RWPE2 (cell line): ENCODE results near the gene PDE4B.

ENCODE experiments used
- ATAC-seq: fragments of 200-7000 bp; cut with Tn5 transposase; 3 replicates; pipeline ENCODE4 v1.9.1; 2021; ENCODE audit warnings: low read depth
- DNase-seq: peaks from one replicate; pipeline ENCODE4 v3.0.0-alpha.2; 2020; ENCODE audit warnings: low spot score
- H3K27ac ChIP-seq: fragments of 450-650 bp; 2 replicates; pipeline ENCODE4 v1.5.1; 2017; ENCODE audit warnings: mild to moderate bottlenecking; ENCODE audit not compliant: poor library complexity, severe bottlenecking
- H3K27me3 ChIP-seq: fragments of 250-450 bp; sonication (Bioruptor Pico); 2 replicates; pipeline ENCODE4 v1.5.1; 2021; ENCODE audit warnings: mild to moderate bottlenecking, moderate library complexity; ENCODE audit not compliant: insufficient read depth, poor library complexity, severe bottlenecking
- H3K36me3 ChIP-seq: fragments of 250-450 bp; sonication (Bioruptor Pico); 2 replicates; pipeline ENCODE4 v1.5.1; 2020; ENCODE audit warnings: low read depth, mild to moderate bottlenecking, moderate library complexity
- H3K4me1 ChIP-seq: fragments of 250-450 bp; sonication (Bioruptor Pico); 2 replicates; pipeline ENCODE4 v1.5.1; 2021; ENCODE audit warnings: mild to moderate bottlenecking, moderate library complexity; ENCODE audit not compliant: insufficient read depth, poor library complexity, severe bottlenecking
- H3K4me3 ChIP-seq: fragments of 250-450 bp; sonication (Bioruptor Pico); 2 replicates; pipeline ENCODE4 v1.5.1; 2021; ENCODE audit warnings: mild to moderate bottlenecking, moderate library complexity; ENCODE audit not compliant: severe bottlenecking
- H3K9me3 ChIP-seq: fragments of 250-450 bp; sonication (Bioruptor Pico); 2 replicates; pipeline ENCODE4 v1.5.1; 2021; ENCODE audit warnings: mild to moderate bottlenecking, moderate library complexity; ENCODE audit not compliant: severe bottlenecking
- TF ChIP-seq, protein P1 (sequence below): fragments of 450-650 bp; IDR thresholded peaks from one replicate; pipeline ENCODE4 v1.5.1; 2017; ENCODE audit warnings: mild to moderate bottlenecking, moderate library complexity; ENCODE audit not compliant: poor library complexity, severe bottlenecking

PDE4B gene

GRCh38 chr1:66367369-66367768, 574.7 kb downstream of the PDE4B start:
- no peak for ATAC-seq
- Histone ChIP-seq H3K27me3 (no peaks in the 10 kb centered on the region), H3K27ac (no peak overlapping the region), H3K36me3 (no peaks in the 10 kb centered on the region), H3K4me3 (no peak overlapping the region), H3K9me3 (no peaks in the 10 kb centered on the region), H3K4me1 (peaks cover 10% of the 10 kb centered on the region)
- DNase-seq, result no peak
- TF ChIP-seq, protein P1, sequence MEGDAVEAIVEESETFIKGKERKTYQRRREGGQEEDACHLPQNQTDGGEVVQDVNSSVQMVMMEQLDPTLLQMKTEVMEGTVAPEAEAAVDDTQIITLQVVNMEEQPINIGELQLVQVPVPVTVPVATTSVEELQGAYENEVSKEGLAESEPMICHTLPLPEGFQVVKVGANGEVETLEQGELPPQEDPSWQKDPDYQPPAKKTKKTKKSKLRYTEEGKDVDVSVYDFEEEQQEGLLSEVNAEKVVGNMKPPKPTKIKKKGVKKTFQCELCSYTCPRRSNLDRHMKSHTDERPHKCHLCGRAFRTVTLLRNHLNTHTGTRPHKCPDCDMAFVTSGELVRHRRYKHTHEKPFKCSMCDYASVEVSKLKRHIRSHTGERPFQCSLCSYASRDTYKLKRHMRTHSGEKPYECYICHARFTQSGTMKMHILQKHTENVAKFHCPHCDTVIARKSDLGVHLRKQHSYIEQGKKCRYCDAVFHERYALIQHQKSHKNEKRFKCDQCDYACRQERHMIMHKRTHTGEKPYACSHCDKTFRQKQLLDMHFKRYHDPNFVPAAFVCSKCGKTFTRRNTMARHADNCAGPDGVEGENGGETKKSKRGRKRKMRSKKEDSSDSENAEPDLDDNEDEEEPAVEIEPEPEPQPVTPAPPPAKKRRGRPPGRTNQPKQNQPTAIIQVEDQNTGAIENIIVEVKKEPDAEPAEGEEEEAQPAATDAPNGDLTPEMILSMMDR, result no peak

DNA sequence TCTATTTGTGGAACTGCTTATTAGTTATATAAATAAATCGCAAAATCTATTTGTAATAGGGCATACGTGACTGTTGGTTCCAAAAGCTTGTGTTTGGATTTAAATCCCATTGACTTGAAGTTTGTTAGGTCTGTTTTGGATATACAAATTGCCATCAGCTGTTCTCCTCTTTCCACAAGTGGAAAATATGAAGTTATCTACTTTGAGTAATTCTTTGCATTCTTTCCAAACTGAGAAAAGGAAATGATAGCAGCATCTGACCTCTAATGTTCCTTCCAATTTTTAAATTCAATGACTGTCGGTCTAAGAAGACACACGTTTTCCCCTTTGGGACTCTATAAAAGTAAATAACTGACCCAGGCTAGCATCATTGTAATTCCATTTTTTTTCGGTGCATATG, 575.6 kb downstream of the PDE4B start:
- no peaks in the 10 kb centered on the region for H3K36me3 ChIP-seq

DNA sequence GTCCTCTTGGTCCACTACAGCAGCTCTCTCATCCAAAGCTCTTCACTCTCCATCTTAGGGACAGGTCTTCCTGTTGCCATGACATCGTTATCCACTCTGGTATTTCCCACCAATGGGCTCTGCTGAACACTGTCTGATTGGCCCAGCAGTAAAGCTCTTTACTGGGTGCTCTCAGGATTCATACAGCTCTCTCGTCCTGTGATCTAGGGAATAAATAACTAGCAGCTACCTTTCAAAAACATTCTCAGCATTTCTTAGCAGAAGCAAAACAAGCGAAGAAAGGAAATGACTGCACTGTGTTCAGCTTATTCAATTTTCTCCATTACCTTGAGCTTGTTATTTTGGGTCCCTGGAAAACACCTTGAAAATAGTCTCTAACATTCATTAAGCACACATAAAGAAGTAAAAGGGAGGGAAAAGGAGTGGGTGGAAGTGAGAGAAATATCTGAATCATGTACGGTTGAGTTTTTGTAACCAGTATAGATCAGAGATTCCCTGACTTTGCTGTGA, 577.8 kb downstream of the PDE4B start:
- TF ChIP-seq, protein P1, result no peak
- no peak overlapping the region for H3K4me3 ChIP-seq
- ATAC-seq (no peak), DNase-seq (no peak)
- H3K27ac ChIP-seq, result no peak overlapping the region
- no peaks in the 10 kb centered on the region for H3K36me3 ChIP-seq
- peaks cover 3% of the 10 kb centered on the region for H3K4me1 ChIP-seq
- no peaks in the 10 kb centered on the region for H3K27me3 ChIP-seq
- H3K9me3 ChIP-seq, result no peaks in the 10 kb centered on the region

More for the DNA sequence above, 575.6 kb downstream of the PDE4B start:
- no peak overlapping the region for H3K4me3 ChIP-seq
- H3K4me1 ChIP-seq, result peaks cover 10% of the 10 kb centered on the region
- TF ChIP-seq, protein P1, result no peak
- no peak overlapping the region for H3K27ac ChIP-seq
- ATAC-seq, result no peak
- H3K9me3 ChIP-seq, result no peaks in the 10 kb centered on the region
- H3K27me3 ChIP-seq, result no peaks in the 10 kb centered on the region
- no peak for DNase-seq

GRCh38 chr1:66371233-66372005, 578.7 kb downstream of the PDE4B start:
- no peak for ATAC-seq
- H3K4me1 ChIP-seq, result peaks cover 3% of the 10 kb centered on the region
- H3K27ac ChIP-seq, result no peak overlapping the region

More at GRCh38 chr1:66371233-66372005, 578.7 kb downstream of the PDE4B start:
- Histone ChIP-seq H3K36me3 (no peaks in the 10 kb centered on the region), H3K4me3 (no peak overlapping the region), H3K27me3 (no peaks in the 10 kb centered on the region), H3K9me3 (no peaks in the 10 kb centered on the region)
- TF ChIP-seq, protein P1, result no peak
- no peak for DNase-seq
